ENCODE measurements around the gene ZCCHC2. TPM values are rescaled to one million over a fixed set of nuclear protein-coding genes. Genes with fewer than 3 reads are reported as not detected.

ZCCHC2 gene
- total and polyA plus RNA-seq, 9 of the 15 experiments (the other 6 are each of a cell fraction or from before 2014, with no cell fraction given), result 1.0 to 9.2 (median 6.0) TPM

GRCh38 chr18:62509779-62510178 is 13.0 kb upstream of the ZCCHC2 start:
- H3K9me1 ChIP-seq (ENCODE audit: control insufficient read depth, insufficient read depth, low read length), result no peaks in the 10 kb centered on the region
- WGBS (ENCODE audit: insufficient coverage, low coverage, missing lambda C conversion rate), result 63% methylated on average over 1 of the region's 1 CpG
- in situ Hi-C loops (cut with MboI), result no loop called here
- no peaks in the 10 kb centered on the region for H4K20me1 ChIP-seq (replicated peaks; ENCODE audit: control insufficient read depth, insufficient read depth, low read length)
- H3K9ac ChIP-seq (ENCODE audit: insufficient read depth in 1 of 2, low read depth in 2 of 2, low read length in 2 of 2), result no peak overlapping the region
- no peak for DNase-seq (ENCODE audit: extremely low read depth in 1 of 4, low spot score in 3 of 4)
- H2AFZ ChIP-seq (ENCODE audit: low read depth, low read length), result no peak overlapping the region
- no peaks in the 10 kb centered on the region for H3K79me2 ChIP-seq (ENCODE audit: control insufficient read depth, insufficient read depth, low read length)
- ChIA-PET CTCF (ENCODE audit: low intra/inter-chr PET ratio) (no interaction called here), POLR2A (no interaction called here)
- no peak overlapping the region for H3K27ac ChIP-seq (ENCODE audit: extremely low read depth, low read depth, low read length)
- no peak overlapping the region for H3K4me3 ChIP-seq
- no peak overlapping the region for H3K4me2 ChIP-seq (ENCODE audit: insufficient read depth, low read length)
- no TSS peak for BruUV-seq (replicated peaks)
- FAIRE-seq, result no peak
- intact Hi-C loops (cut with micrococcal nuclease), result no loop called here
- H3K36me3 ChIP-seq (ENCODE audit: control insufficient read depth, insufficient read depth, low read length), result no peaks in the 10 kb centered on the region
- no peaks in the 10 kb centered on the region for H3K27me3 ChIP-seq (ENCODE audit: control insufficient read depth in 2 of 2, insufficient read depth in 2 of 2, low read length in 2 of 2)
- no peaks in the 10 kb centered on the region; a peak in 1 of 5 replicates for H3K4me1 ChIP-seq (replicated peaks in 1 of 2; ENCODE audit: control insufficient read depth in 2 of 2, insufficient read depth in 2 of 2, low read length in 2 of 2)
- no peak for ATAC-seq
- no peaks in the 10 kb centered on the region for H3K9me3 ChIP-seq (replicated peaks; ENCODE audit: control insufficient read depth, insufficient read depth, low read depth, low read length)
- TF ChIP-seq XRCC5 (IDR thresholded peaks at IDR 0.05; ENCODE audit: low read depth, low read length), result no peak
- no peak for TF ChIP-seq ZBED1 (IDR thresholded peaks at IDR 0.05)
- TF ChIP-seq RREB1 (CRISPR knock-in tag; IDR thresholded peaks at IDR 0.05), result no peak
- no peak for TF ChIP-seq ZFP91 (CRISPR knock-in tag; IDR thresholded peaks at IDR 0.05)
- TF ChIP-seq FOSL1 (tag; conservative IDR thresholded peaks at IDR 0.05), result no peak
- TF ChIP-seq SRSF7 (optimal IDR thresholded peaks at IDR 0.05; ENCODE audit: low read depth, low read length), result no peak
- TF ChIP-seq TAF1 (IDR thresholded peaks at IDR 0.05; ENCODE audit: control insufficient read depth, extremely low read depth, insufficient read depth, low read length, severe bottlenecking), result no peak
- TF ChIP-seq SMARCE1 (IDR thresholded peaks at IDR 0.05), result no peak
- no peak for TF ChIP-seq ETS1 (conservative IDR thresholded peaks at IDR 0.05; ENCODE audit: control insufficient read depth, low read depth, low read length)
- TF ChIP-seq SRF (CRISPR knock-in tag; IDR thresholded peaks at IDR 0.05), result no peak

Data from K562 (cell line).